A549 (cell line): Measurements from ENCODE around the gene ZNF362.

Experiments used
- BCL3 ChIP-seq: fragments of >200 bp; sonication (Bioruptor Twin); formaldehyde crosslinking; IDR thresholded peaks from 3 replicates; pipeline ENCODE4 v1.6.1; 2016
- CTCF ChIP-seq: fragments of >200 bp; sonication (Bioruptor Twin); formaldehyde crosslinking; IDR thresholded peaks from 3 replicates; pipeline ENCODE4 v1.5.1; 2016
- EHF ChIP-seq: fragments of 250-450 bp; sonication (Bioruptor Pico); IDR thresholded peaks from 2 replicates; pipeline ENCODE4 v1.5.0; 2020; ENCODE audit warnings: mild to moderate bottlenecking
- EP300 ChIP-seq, 2 experiments: fragments of >200 bp; sonication (Bioruptor Twin); formaldehyde crosslinking; IDR thresholded peaks; 2 replicates in 1 of 2; 3 replicates in 1 of 2; pipeline ENCODE4 v1.6.1; 2016 to 2017
- HDAC2 ChIP-seq: fragments of 200-600 bp; sonication (generic); IDR thresholded peaks from 2 replicates; pipeline ENCODE4 v1.6.1; 2016
- MAFK ChIP-seq: fragments of 450-650 bp; IDR thresholded peaks from 2 replicates; pipeline ENCODE4 v1.6.1; 2014; ENCODE audit not compliant: partially characterized antibody
- MYC ChIP-seq: IDR thresholded peaks from 2 replicates; pipeline ENCODE4 v1.6.1; 2012; ENCODE audit warnings: mild to moderate bottlenecking, inconsistent platforms, low read length, improper control_type of control experiment, borderline replicate concordance
- POLR2A ChIP-seq: IDR thresholded peaks from 2 replicates; pipeline ENCODE4 v1.6.1; 2012; ENCODE audit warnings: mild to moderate bottlenecking, low read length
- POLR2AphosphoS2 ChIP-seq: conservative IDR thresholded peaks from 2 replicates; pipeline ENCODE4 v1.6.1; 2012; ENCODE audit warnings: low read length, improper control_type of control experiment, inconsistent platforms
- RAD21 ChIP-seq, 2 experiments: fragments of >200 bp in 1 of 2; sonication (Bioruptor Twin) in 1 of 2; formaldehyde crosslinking in 1 of 2; IDR thresholded peaks in 1 of 2; conservative IDR thresholded peaks in 1 of 2; 2 replicates in 1 of 2; 3 replicates in 1 of 2; pipeline ENCODE4 v1.6.1; 2012 to 2018; ENCODE audit warnings: inconsistent platforms in 1 of 2
- ZFP36 ChIP-seq: fragments of 450-650 bp; IDR thresholded peaks from 2 replicates; pipeline ENCODE4 v1.6.1; 2014; ENCODE audit warnings: borderline replicate concordance; ENCODE audit not compliant: partially characterized antibody

- no peak for TF ChIP-seq RAD21 (conservative IDR thresholded peaks at IDR 0.05 in 1 of 2, IDR thresholded peaks at IDR 0.05 in 1 of 2)
- no peak for TF ChIP-seq CTCF
- TF ChIP-seq BCL3 = no peak
- TF ChIP-seq ZFP36 = no peak
- TF ChIP-seq MYC = no peak
- TF ChIP-seq HDAC2 = no peak
- no peak for TF ChIP-seq MAFK
- TF ChIP-seq POLR2A = no peak
- no peak for TF ChIP-seq EHF (CRISPR knock-in tag)
- no peak for TF ChIP-seq EP300 (IDR thresholded peaks at IDR 0.05)
- TF ChIP-seq POLR2AphosphoS2 = no peak
Observed at GRCh38 chr1:33257772-33258712, 1.8 kb downstream of the ZNF362 start.
